AG08395 (cell line): Measurements from ENCODE around the gene ADGRA1.

ENCODE experiments used
- DNase-seq: peaks from one replicate; pipeline ENCODE4 v3.0.0; 2012; ENCODE audit warnings: mixed read lengths, low spot score

Gene ADGRA1

GRCh38 chr10:133180192-133180964, 92.7 kb downstream of the ADGRA1 start:
- no peak for DNase-seq

- DNase-seq, result no peak
These were observed 93.4 kb downstream of the ADGRA1 start for GRCh38 chr10:133180965-133181639.
